Measurements from ENCODE around the gene NEK6.

The NEK6 gene

GRCh38 chr9:124315882-124316281, 58.1 kb downstream of the NEK6 start:
- no peak for TF ChIP-seq CTCF (IDR thresholded peaks at IDR 0.05; ENCODE audit: low read depth, low read length)
- no peak for DNase-seq (ENCODE audit: extremely low read depth, low read depth)

- DNase-seq (ENCODE audit: extremely low read depth, low read depth), result peak; percentile 23
- peak; percentile 96 for TF ChIP-seq CTCF (IDR thresholded peaks at IDR 0.05; ENCODE audit: low read depth, low read length)
Observed at GRCh38 chr9:124320062-124320973, 62.6 kb downstream of the NEK6 start.

GRCh38 chr9:124321416-124321815, 63.7 kb downstream of the NEK6 start:
- TF ChIP-seq CTCF (IDR thresholded peaks at IDR 0.05; ENCODE audit: low read depth, low read length), result no peak
- DNase-seq (ENCODE audit: extremely low read depth, low read depth), result no peak

- no peak for TF ChIP-seq CTCF (IDR thresholded peaks at IDR 0.05; ENCODE audit: low read depth, low read length)
- DNase-seq (ENCODE audit: extremely low read depth, low read depth), result no peak
Observed at GRCh38 chr9:124321935-124322334, 64.2 kb downstream of the NEK6 start.

- DNase-seq (ENCODE audit: extremely low read depth, low read depth), result no peak
- TF ChIP-seq CTCF (IDR thresholded peaks at IDR 0.05; ENCODE audit: low read depth, low read length), result no peak
Observed at GRCh38 chr9:124322618-124323432, 65.1 kb downstream of the NEK6 start.

GRCh38 chr9:124323904-124324303, 66.2 kb downstream of the NEK6 start:
- DNase-seq (ENCODE audit: extremely low read depth, low read depth), result no peak
- TF ChIP-seq CTCF (IDR thresholded peaks at IDR 0.05; ENCODE audit: low read depth, low read length), result no peak

- no peak for DNase-seq (ENCODE audit: extremely low read depth, low read depth)
- TF ChIP-seq CTCF (IDR thresholded peaks at IDR 0.05; ENCODE audit: low read depth, low read length), result no peak
Observed at GRCh38 chr9:124325816-124326215, 68.1 kb downstream of the NEK6 start.
